ENCODE data around the gene KLC1. TPM values are rescaled to one million over a fixed set of nuclear protein-coding genes. Genes with fewer than 3 reads are reported as not detected.

The KLC1 gene
- total and polyA plus RNA-seq, 10 of the 15 experiments (the other 5 are each of a cell fraction or from before 2014, with no cell fraction given), result 5.5 to 137 (median 76.1) TPM

GRCh38 chr14:103600503-103600902, 28.5 kb upstream of the KLC1 start:
- FAIRE-seq (no peak), ATAC-seq (no peak), DNase-seq (ENCODE audit: low read depth, low spot score) (no peak)
- ChIA-PET CTCF (no interaction called here), SMC1A (ENCODE audit: uncharacterized antibody, unreplicated experiment) (no interaction called here), RAD21 (ENCODE audit: unreplicated experiment) (no interaction called here), POLR2A (interaction anchor here (0.6 kb wide), 1 partner anchor 1610 kb away, joined by 4 read pairs; no protein-coding TSS in a partner anchor)
- Histone ChIP-seq H2AFZ (ENCODE audit: control insufficient read depth, low read depth, low read length) (no peak overlapping the region), H4K20me1 (ENCODE audit: control insufficient read depth, insufficient read depth) (no peaks in the 10 kb centered on the region), H3K9me3 (replicated peaks; ENCODE audit: control insufficient read depth, insufficient read depth, low read length) (no peaks in the 10 kb centered on the region), H3K36me3 (ENCODE audit: control insufficient read depth in 2 of 2, insufficient read depth in 2 of 2, low read length in 1 of 2) (no peaks in the 10 kb centered on the region), H3K27ac (ENCODE audit: control insufficient read depth, insufficient read depth) (no peak overlapping the region), H3K4me3 (no peak overlapping the region), H3K9ac (ENCODE audit: control insufficient read depth, insufficient read depth, low read length) (no peak overlapping the region), H3K79me2 (ENCODE audit: control insufficient read depth, insufficient read depth, low read length) (no peaks in the 10 kb centered on the region), H3K4me2 (ENCODE audit: control insufficient read depth, insufficient read depth) (no peak overlapping the region), H3K4me1 (ENCODE audit: control insufficient read depth, insufficient read depth, low read length) (no peaks in the 10 kb centered on the region; the same call in 1 of the 2 replicates), H3K27me3 (replicated peaks in 1 of 2; ENCODE audit: control insufficient read depth in 2 of 2, insufficient read depth in 2 of 2, low read length in 1 of 2) (no peaks in the 10 kb centered on the region)
- 99% methylated on average over 5 of the region's 5 CpGs for WGBS (ENCODE audit: insufficient coverage, insufficient replicate concordance, low lambda C conversion rate, missing lambda C conversion rate)
- intact Hi-C loops (cut with micrococcal nuclease; ENCODE audit: unreplicated experiment), result no loop called here
- TF ChIP-seq FOS (IDR thresholded peaks at IDR 0.05; ENCODE audit: borderline replicate concordance, extremely low read depth, insufficient read length), result no peak
- in situ Hi-C loops (cut with MboI), result no loop called here
- BruUV-seq (replicated peaks), result no TSS peak

GRCh38 chr14:103604620-103605019, 24.4 kb upstream of the KLC1 start:
- FAIRE-seq, result no peak
- Histone ChIP-seq H3K4me2 (ENCODE audit: control insufficient read depth, insufficient read depth) (no peak overlapping the region), H3K79me2 (ENCODE audit: control insufficient read depth, insufficient read depth, low read length) (no peaks in the 10 kb centered on the region), H3K4me1 (ENCODE audit: control insufficient read depth, insufficient read depth, low read length) (peaks cover 13% of the 10 kb centered on the region), H3K4me3 (no peak overlapping the region), H4K20me1 (ENCODE audit: control insufficient read depth, insufficient read depth) (no peaks in the 10 kb centered on the region), H2AFZ (ENCODE audit: control insufficient read depth, low read depth, low read length) (no peak overlapping the region), H3K36me3 (ENCODE audit: control insufficient read depth in 2 of 2, insufficient read depth in 2 of 2, low read length in 1 of 2) (no peaks in the 10 kb centered on the region), H3K9ac (ENCODE audit: control insufficient read depth, insufficient read depth, low read length) (no peak overlapping the region), H3K27me3 (replicated peaks in 1 of 2; ENCODE audit: control insufficient read depth in 2 of 2, insufficient read depth in 2 of 2, low read length in 1 of 2) (no peaks in the 10 kb centered on the region), H3K27ac (ENCODE audit: control insufficient read depth, insufficient read depth) (no peak overlapping the region), H3K9me3 (replicated peaks; ENCODE audit: control insufficient read depth, insufficient read depth, low read length) (no peaks in the 10 kb centered on the region)
- 83% methylated on average over 5 of the region's 5 CpGs for WGBS (ENCODE audit: insufficient coverage, insufficient replicate concordance, low lambda C conversion rate, missing lambda C conversion rate)
- POLR2A ChIA-PET, result interaction anchor here (0.6 to 1.0 kb wide), 2 partner anchors 24 to 103 kb away, joined by 4 to 5 read pairs; partner anchors contain the start of gene KLC1
- CTCF ChIA-PET, result no interaction called here
- RAD21 ChIA-PET (ENCODE audit: unreplicated experiment), result no interaction called here
- SMC1A ChIA-PET (ENCODE audit: uncharacterized antibody, unreplicated experiment), result no interaction called here
- no peak for ATAC-seq
- no TSS peak for BruUV-seq (replicated peaks)
- DNase-seq (ENCODE audit: low read depth, low spot score), result no peak
- in situ Hi-C loops (cut with MboI), result no loop called here
- intact Hi-C loops (cut with micrococcal nuclease; ENCODE audit: unreplicated experiment), result no loop called here
- TF ChIP-seq POLR2A (IDR thresholded peaks at IDR 0.05; ENCODE audit: low read depth, low read length) (no peak), NR2F1 (conservative IDR thresholded peaks at IDR 0.05) (no peak), PAX8 (IDR thresholded peaks at IDR 0.05) (no peak)

Measured in GM12878 (cell line).